Uterus (tissue), 4 donors: ENCODE data around the gene FAT1. TPM values are rescaled to one million over a fixed set of nuclear protein-coding genes. Genes with fewer than 3 reads are reported as not detected.

ENCODE experiments used
- DNase-seq, 2 donors: peaks; one replicate each; pipeline ENCODE4 v3.0.0-alpha.2; 2019 to 2020
- H3K27ac ChIP-seq, 2 donors: fragments of 200-600 bp; sonication (generic); 1 replicate in 1 of 2; 2 replicates in 1 of 2; pipeline ENCODE4 v1.5.1; 2016 to 2018
- H3K27me3 ChIP-seq, 2 donors: fragments of 200-600 bp; sonication (generic); one replicate each; pipeline ENCODE4 v1.5.1; 2018 to 2019; ENCODE audit warnings: control low read depth in 1 of 2
- H3K36me3 ChIP-seq, 2 donors: fragments of 200-600 bp; sonication (generic); one replicate each; pipeline ENCODE4 v1.5.1; 2019; ENCODE audit warnings: control low read depth in 1 of 2
- H3K4me1 ChIP-seq, 2 donors: fragments of 200-600 bp; sonication (generic); one replicate each; pipeline ENCODE4 v1.5.1; 2018 to 2019; ENCODE audit warnings: control low read depth in 1 of 2
- H3K4me3 ChIP-seq, 2 donors: fragments of 200-600 bp; sonication (generic); 1 replicate in 1 of 2; 2 replicates in 1 of 2; pipeline ENCODE4 v1.5.1; 2018 to 2019; ENCODE audit warnings: mild to moderate bottlenecking in 1 of 2
- H3K9me3 ChIP-seq, 2 donors: fragments of 200-600 bp; sonication (generic); one replicate each; pipeline ENCODE4 v1.5.1; 2019; ENCODE audit warnings: control low read depth in 1 of 2
- POLR2A ChIP-seq, 2 donors: fragments of 450-650 bp; IDR thresholded peaks; one replicate each; pipeline ENCODE4 v1.6.1; 2016; ENCODE audit warnings: antibody characterized with exemption in 2 of 2, mild to moderate bottlenecking in 1 of 2, moderate library complexity in 1 of 2
- intact Hi-C: fragments of 100-400 bp; cut with DNase I; formaldehyde crosslinking; loops from one replicate; pipeline ENCODE4 v1.15.1; 2023; ENCODE audit warnings: low total_unique reads
- total RNA-seq, 4 donors: library from RNA; depleted of rRNA in 3 of 4; stranded (reverse); fragments of >200 nt in 3 of 4; gene quantifications; one replicate each; pipeline versions ENCODE4 v1.1.0 to v1.2.4, GENCODE V29; 2014 to 2023
- TF ChIP-seq, protein P1 (sequence below), 4 experiments: fragments of 200-600 bp in 2 of 4; fragments of 450-650 bp in 2 of 4; sonication (generic) in 2 of 4; IDR thresholded peaks; one replicate each; pipeline ENCODE4 v1.5.1; 2016 to 2019; ENCODE audit warnings: antibody characterized with exemption in 4 of 4, mild to moderate bottlenecking in 2 of 4, moderate library complexity in 1 of 4
- donor health status: DM: yes; HTN: yes; CAD: no.

FAT1 gene
- total RNA-seq, 4 donors from 2014 or later, result 11.5 to 245 (median 52.5) TPM

DNA sequence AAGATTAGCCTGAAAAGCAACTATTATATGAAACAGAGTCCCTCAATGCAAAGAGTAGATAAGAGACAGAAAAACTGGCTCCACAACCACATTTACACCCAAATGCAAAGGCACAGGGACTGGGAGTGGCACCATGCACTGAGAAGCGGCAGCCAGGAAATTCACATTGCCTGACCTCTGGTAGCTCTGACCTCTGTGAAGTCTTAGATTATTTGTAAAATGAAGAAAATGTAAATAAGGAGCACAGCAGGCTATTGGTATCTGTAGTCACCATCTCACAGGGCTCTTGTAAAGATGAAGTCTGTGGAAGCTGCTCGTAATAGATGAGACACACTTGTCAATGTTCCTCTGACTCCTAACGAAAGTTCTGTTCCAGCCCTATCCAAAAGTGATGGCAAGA, 69.7 kb downstream of the FAT1 start:
- H3K9me3 ChIP-seq, result no peaks in the 10 kb centered on the region
- intact Hi-C loops, result no loop called here
- H3K27me3 ChIP-seq, result no peaks in the 10 kb centered on the region
- H3K4me3 ChIP-seq, result no peak overlapping the region
- no peak for TF ChIP-seq POLR2A (IDR thresholded peaks at IDR 0.05)
- no peaks in the 10 kb centered on the region for H3K36me3 ChIP-seq
- H3K4me1 ChIP-seq, result no peaks in the 10 kb centered on the region
- DNase-seq, result no peak
- H3K27ac ChIP-seq, result no peak overlapping the region

DNA sequence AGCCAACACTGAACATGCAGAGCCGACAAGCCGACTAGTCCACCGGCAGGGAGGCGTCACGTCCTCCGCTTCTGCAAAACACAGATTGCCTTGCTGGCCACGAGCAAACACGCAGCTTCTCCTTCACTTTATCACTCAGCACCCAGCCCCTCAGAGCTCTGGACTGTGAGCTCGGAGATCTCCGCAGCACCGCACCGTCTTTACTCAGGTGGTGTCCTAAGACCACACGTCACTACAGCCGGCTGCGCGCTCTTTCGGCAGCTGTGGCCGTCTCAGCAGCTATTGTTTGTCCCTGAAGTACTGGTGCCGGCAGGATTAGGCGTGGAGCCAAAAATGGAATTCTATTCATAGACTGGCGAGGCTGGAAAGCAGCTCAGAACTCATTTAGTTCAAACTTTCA, 72.0 kb downstream of the FAT1 start:
- no peaks in the 10 kb centered on the region for H3K4me1 ChIP-seq
- H3K27ac ChIP-seq, result no peak overlapping the region
- H3K27me3 ChIP-seq, result no peaks in the 10 kb centered on the region
- DNase-seq, result no peak
- intact Hi-C loops, result no loop called here
- H3K9me3 ChIP-seq, result no peaks in the 10 kb centered on the region
- no peaks in the 10 kb centered on the region for H3K36me3 ChIP-seq
- TF ChIP-seq, protein P1, sequence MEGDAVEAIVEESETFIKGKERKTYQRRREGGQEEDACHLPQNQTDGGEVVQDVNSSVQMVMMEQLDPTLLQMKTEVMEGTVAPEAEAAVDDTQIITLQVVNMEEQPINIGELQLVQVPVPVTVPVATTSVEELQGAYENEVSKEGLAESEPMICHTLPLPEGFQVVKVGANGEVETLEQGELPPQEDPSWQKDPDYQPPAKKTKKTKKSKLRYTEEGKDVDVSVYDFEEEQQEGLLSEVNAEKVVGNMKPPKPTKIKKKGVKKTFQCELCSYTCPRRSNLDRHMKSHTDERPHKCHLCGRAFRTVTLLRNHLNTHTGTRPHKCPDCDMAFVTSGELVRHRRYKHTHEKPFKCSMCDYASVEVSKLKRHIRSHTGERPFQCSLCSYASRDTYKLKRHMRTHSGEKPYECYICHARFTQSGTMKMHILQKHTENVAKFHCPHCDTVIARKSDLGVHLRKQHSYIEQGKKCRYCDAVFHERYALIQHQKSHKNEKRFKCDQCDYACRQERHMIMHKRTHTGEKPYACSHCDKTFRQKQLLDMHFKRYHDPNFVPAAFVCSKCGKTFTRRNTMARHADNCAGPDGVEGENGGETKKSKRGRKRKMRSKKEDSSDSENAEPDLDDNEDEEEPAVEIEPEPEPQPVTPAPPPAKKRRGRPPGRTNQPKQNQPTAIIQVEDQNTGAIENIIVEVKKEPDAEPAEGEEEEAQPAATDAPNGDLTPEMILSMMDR (IDR thresholded peaks at IDR 0.05), result no peak
- TF ChIP-seq POLR2A (IDR thresholded peaks at IDR 0.05), result no peak
- no peak overlapping the region for H3K4me3 ChIP-seq

DNA sequence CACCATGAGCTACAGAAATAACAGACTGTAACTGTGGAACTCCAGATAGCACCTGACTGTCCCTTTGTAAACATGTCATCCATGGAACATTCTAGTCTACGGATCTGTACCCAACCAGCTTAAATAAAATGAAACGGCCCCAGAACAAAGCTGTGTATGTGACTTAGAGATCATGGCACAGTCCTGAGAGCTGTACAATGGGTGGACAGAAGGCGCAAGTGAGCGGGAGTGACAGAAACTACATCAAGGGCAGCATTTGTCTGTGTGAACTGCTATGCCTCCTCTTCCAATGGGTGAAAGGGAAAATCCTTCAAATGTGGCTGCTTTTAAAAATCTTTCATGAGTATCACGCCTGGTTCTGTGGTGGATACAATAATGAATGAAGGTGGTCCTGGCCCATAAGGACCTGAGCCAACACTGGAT, 72.5 kb downstream of the FAT1 start:
- no peaks in the 10 kb centered on the region for H3K36me3 ChIP-seq
- H3K4me3 ChIP-seq, result no peak overlapping the region
- no peak for TF ChIP-seq POLR2A (IDR thresholded peaks at IDR 0.05)
- TF ChIP-seq, protein P1 (IDR thresholded peaks at IDR 0.05), result no peak
- no peaks in the 10 kb centered on the region for H3K27me3 ChIP-seq
- no peak overlapping the region for H3K27ac ChIP-seq
- no peaks in the 10 kb centered on the region for H3K9me3 ChIP-seq
- no peaks in the 10 kb centered on the region for H3K4me1 ChIP-seq
- DNase-seq, result no peak
- intact Hi-C loops, result no loop called here

DNA sequence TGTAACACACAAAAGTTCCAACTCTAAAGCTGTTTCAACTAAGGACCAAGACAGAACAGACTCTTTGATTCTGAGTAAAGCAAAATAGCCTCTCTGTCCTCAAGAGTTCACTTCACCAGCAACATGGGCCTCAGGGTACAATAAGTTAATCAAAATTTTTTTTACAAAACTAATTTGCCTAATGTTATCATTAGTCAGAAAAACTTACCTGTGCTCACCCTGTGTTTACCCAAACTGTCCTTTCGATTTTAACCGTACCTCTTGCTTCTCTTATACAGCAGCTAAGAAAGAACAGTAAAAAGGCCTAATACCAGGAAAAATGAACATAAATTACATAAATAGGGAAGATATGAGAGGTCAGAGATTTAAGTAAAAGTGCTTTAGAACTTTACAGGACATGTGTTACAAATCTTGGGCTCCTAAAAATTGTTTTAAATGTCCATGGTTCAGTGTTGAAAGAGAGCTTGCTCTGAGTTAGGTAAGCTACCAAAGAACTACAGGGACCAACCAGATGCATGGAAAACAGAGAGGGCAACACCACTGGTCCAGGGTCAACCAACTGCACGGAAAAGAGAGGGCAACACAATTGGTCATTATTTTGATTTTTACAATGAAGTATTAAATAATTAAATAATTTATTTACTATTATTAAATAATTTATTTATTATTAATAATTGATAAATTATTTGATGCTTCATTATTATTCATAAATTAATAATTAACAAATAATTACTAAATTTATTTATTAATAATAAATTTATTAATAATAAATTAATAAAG, 73.1 kb downstream of the FAT1 start:
- H3K4me3 ChIP-seq, result no peak overlapping the region
- TF ChIP-seq, protein P1 (IDR thresholded peaks at IDR 0.05), result no peak
- TF ChIP-seq POLR2A (IDR thresholded peaks at IDR 0.05), result no peak
- intact Hi-C loops, result no loop called here
- no peak overlapping the region for H3K27ac ChIP-seq
- H3K4me1 ChIP-seq, result no peaks in the 10 kb centered on the region
- H3K27me3 ChIP-seq, result no peaks in the 10 kb centered on the region
- H3K36me3 ChIP-seq, result no peaks in the 10 kb centered on the region
- no peak for DNase-seq
- no peaks in the 10 kb centered on the region for H3K9me3 ChIP-seq

DNA sequence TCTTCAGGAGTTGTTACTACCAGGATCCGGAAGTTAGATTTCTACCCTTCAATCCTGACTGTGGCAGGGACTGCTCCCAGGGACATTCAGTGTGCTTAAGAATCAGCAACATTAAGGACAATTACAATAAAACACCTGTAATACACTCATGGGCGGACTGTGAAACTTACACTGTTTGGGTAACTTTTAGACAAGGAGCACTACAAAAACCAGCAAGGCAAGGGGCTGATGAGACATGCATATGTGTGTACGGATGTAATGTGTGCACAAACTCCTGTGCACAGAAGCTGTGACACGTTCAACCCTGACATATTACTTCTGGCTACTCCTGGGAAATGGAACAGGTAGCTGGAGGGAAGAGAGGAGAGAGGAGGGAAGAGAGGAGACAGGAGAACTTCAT, 75.8 kb downstream of the FAT1 start:
- Histone ChIP-seq H3K27ac (no peak overlapping the region), H3K4me3 (no peak overlapping the region), H3K9me3 (no peaks in the 10 kb centered on the region), H3K27me3 (no peaks in the 10 kb centered on the region), H3K4me1 (no peaks in the 10 kb centered on the region), H3K36me3 (no peaks in the 10 kb centered on the region)
- intact Hi-C loops, result no loop called here
- TF ChIP-seq, protein P1 (IDR thresholded peaks at IDR 0.05), result no peak
- no peak for TF ChIP-seq POLR2A (IDR thresholded peaks at IDR 0.05)
- no peak for DNase-seq
